Tibial nerve (tissue), 3 donors: ENCODE results near the gene AMDHD2.
"Not testable (repeated sequence)": the region's sequence is repeated elsewhere in the genome, so short reads cannot be mapped to it uniquely, and the experiment has no call there.

Source experiments
- CTCF ChIP-seq, 5 experiments: fragments of 200-600 bp in 3 of 5; fragments of 450-650 bp in 2 of 5; sonication (generic) in 3 of 5; IDR thresholded peaks; one replicate each; pipeline ENCODE4 v1.5.1; 2016 to 2019; ENCODE audit warnings: antibody characterized with exemption in 5 of 5, mild to moderate bottlenecking in 3 of 5, moderate library complexity in 2 of 5
- POLR2A ChIP-seq, 2 donors: fragments of 450-650 bp; IDR thresholded peaks; one replicate each; pipeline ENCODE4 v1.6.1; 2017; ENCODE audit warnings: antibody characterized with exemption in 2 of 2, mild to moderate bottlenecking in 2 of 2, moderate library complexity in 2 of 2

GRCh38 chr16:2560131-2560797 is 40.1 kb downstream of the AMDHD2 start:
- TF ChIP-seq CTCF, POLR2A (IDR thresholded peaks at IDR 0.05): not testable (repeated sequence)
